HEK293 (cell line): Measurements from ENCODE around the gene KIF20B.

Source experiments
- ZBTB17 ChIP-seq: fragments of 450-650 bp; formaldehyde crosslinking; IDR thresholded peaks from 2 replicates; pipeline ENCODE4 v1.5.1; 2016; ENCODE audit warnings: missing biosample characterization, missing genetic modification characterization
- ZBTB7A ChIP-seq: fragments of 450-650 bp; formaldehyde crosslinking; IDR thresholded peaks from 2 replicates; pipeline ENCODE4 v1.5.1; 2016; ENCODE audit warnings: low read depth, missing biosample characterization, missing genetic modification characterization
- ZIC2 ChIP-seq: fragments of 450-650 bp; formaldehyde crosslinking; IDR thresholded peaks from 2 replicates; pipeline ENCODE4 v1.5.1; 2016; ENCODE audit warnings: missing biosample characterization, missing genetic modification characterization
- ZNF398 ChIP-seq: fragments of 450-650 bp; formaldehyde crosslinking; IDR thresholded peaks from 2 replicates; pipeline ENCODE4 v1.5.1; 2017; ENCODE audit warnings: missing biosample characterization, missing genetic modification characterization
- ZNF785 ChIP-seq: fragments of 450-650 bp; formaldehyde crosslinking; IDR thresholded peaks from 2 replicates; pipeline ENCODE4 v1.5.1; 2016; ENCODE audit warnings: missing biosample characterization, missing genetic modification characterization
- TF ChIP-seq, protein P1 (sequence below): fragments of 450-650 bp; formaldehyde crosslinking; IDR thresholded peaks from 2 replicates; pipeline ENCODE4 v1.5.1; 2016; ENCODE audit warnings: missing biosample characterization, missing genetic modification characterization

- TF ChIP-seq ZBTB17 (tag by site-specific recombination) (no peak), ZNF785 (tag by site-specific recombination) (no peak), ZNF398 (tag by site-specific recombination) (no peak), ZIC2 (tag by site-specific recombination) (no peak), ZBTB7A (no peak)
- TF ChIP-seq, protein P1, sequence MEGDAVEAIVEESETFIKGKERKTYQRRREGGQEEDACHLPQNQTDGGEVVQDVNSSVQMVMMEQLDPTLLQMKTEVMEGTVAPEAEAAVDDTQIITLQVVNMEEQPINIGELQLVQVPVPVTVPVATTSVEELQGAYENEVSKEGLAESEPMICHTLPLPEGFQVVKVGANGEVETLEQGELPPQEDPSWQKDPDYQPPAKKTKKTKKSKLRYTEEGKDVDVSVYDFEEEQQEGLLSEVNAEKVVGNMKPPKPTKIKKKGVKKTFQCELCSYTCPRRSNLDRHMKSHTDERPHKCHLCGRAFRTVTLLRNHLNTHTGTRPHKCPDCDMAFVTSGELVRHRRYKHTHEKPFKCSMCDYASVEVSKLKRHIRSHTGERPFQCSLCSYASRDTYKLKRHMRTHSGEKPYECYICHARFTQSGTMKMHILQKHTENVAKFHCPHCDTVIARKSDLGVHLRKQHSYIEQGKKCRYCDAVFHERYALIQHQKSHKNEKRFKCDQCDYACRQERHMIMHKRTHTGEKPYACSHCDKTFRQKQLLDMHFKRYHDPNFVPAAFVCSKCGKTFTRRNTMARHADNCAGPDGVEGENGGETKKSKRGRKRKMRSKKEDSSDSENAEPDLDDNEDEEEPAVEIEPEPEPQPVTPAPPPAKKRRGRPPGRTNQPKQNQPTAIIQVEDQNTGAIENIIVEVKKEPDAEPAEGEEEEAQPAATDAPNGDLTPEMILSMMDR: no peak
These were observed 4.6 kb downstream of the KIF20B start for GRCh38 chr10:89706011-89706410.
